HS-27A (cell line): ENCODE data around the gene MSX1.

Experiments
- DNase-seq: peaks from one replicate; pipeline ENCODE4 v3.0.0-alpha.2; 2012; ENCODE audit warnings: low read depth, missing footprints

Gene MSX1

DNA sequence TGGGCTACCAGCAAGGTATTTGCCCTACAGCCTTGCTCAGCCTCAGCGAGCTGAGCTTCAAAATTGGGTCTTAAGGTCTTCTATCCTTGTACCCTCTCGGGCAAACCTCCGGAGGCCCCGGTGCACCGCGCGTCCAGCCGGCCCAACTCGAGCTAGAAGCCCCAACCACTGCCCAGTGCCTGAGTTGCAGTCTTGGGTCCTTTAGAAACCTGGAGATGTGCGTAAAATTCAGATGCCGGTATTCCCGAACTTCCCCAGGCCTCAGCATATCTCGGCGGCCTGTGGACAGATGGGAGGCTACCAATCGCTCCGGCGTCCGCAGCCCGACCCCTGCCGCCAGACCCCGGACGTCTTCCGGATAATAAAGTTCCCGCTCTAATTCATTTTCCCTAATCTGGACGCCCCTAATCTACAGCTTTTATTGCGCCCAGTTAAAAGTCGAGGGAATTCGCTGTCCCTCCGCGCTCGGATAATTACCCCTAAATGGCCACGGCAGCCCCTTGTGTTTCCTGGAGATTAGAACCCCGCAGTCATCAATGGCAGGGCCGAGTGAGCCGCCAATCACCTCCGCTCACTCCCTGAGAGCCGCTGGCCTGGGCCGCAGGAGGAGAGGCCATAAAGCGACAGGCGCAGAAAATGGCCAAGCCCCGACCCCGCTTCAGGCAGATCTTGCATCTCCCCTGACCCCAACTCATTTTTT, 1.5 kb upstream of the MSX1 start:
- DNase-seq, result no peak

DNA sequence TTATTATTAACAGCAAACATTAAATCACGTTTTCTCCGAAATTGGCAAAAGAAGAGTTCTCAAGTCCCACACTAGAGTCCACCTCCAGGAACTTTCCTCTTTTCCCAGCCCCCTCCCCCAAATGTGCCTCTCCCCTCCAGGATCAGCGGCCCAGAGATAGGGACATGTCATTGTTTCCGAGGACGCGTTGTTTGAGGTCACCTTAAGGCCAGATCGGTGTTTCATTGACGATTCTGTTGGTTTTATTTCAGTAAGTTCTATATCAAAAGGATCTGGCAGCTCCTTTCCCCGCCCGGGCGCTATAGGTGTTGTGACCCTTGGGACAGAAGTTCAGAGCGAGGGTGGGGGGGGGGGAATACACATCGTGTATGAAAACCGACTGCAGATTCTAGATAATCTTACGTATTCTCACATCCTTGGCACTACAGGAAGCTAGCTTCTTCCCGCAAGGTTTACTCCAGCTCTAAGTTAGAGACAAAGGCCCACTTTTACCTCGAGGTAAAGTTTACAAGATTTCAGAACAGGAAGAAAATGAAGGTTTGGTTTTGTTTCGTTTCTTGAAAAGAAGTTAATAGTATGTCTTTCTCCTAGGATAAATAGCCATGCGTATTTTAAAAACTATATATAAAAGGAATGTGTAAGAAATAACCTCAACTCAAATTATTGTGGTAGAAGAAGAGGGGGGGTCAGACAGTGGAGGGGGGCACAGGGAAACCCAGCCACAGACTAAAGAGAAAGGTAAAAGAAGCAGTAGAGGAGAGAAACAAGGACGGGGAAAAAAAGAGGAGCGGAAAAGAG, 739 bp upstream of the MSX1 start:
- DNase-seq, result no peak

DNA sequence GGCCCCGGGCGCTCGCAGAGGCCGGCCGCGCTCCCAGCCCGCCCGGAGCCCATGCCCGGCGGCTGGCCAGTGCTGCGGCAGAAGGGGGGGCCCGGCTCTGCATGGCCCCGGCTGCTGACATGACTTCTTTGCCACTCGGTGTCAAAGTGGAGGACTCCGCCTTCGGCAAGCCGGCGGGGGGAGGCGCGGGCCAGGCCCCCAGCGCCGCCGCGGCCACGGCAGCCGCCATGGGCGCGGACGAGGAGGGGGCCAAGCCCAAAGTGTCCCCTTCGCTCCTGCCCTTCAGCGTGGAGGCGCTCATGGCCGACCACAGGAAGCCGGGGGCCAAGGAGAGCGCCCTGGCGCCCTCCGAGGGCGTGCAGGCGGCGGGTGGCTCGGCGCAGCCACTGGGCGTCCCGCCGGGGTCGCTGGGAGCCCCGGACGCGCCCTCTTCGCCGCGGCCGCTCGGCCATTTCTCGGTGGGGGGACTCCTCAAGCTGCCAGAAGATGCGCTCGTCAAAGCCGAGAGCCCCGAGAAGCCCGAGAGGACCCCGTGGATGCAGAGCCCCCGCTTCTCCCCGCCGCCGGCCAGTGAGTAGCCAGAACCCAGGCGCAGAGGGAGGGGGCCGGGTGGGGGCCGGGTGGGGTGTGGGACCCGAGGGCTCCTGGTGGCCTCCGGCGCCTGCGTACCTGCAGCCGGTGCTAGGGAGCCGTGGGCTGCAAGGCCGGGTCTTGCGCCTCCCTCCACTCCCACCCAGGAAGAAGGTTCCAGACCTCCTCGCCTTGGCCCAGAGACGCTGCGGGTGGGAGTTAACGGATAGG, 534 bp downstream of the MSX1 start:
- DNase-seq, result no peak

- no peak for DNase-seq
Measured at GRCh38 chr4:4860600-4861389, 1.3 kb downstream of the MSX1 start.

GRCh38 chr4:4861390-4862018, 2.0 kb downstream of the MSX1 start:
- DNase-seq, result no peak

- no peak for DNase-seq
Measured at GRCh38 chr4:4862071-4862551, 2.6 kb downstream of the MSX1 start.

- DNase-seq, result no peak
Measured at GRCh38 chr4:4862665-4863482, 3.4 kb downstream of the MSX1 start.

GRCh38 chr4:4864443-4864939, 5.0 kb downstream of the MSX1 start:
- no peak for DNase-seq

- no peak for DNase-seq
Measured at GRCh38 chr4:4864940-4865704, 5.7 kb downstream of the MSX1 start.

- DNase-seq, result no peak
Measured at GRCh38 chr4:4865705-4866123, 6.2 kb downstream of the MSX1 start.

DNA sequence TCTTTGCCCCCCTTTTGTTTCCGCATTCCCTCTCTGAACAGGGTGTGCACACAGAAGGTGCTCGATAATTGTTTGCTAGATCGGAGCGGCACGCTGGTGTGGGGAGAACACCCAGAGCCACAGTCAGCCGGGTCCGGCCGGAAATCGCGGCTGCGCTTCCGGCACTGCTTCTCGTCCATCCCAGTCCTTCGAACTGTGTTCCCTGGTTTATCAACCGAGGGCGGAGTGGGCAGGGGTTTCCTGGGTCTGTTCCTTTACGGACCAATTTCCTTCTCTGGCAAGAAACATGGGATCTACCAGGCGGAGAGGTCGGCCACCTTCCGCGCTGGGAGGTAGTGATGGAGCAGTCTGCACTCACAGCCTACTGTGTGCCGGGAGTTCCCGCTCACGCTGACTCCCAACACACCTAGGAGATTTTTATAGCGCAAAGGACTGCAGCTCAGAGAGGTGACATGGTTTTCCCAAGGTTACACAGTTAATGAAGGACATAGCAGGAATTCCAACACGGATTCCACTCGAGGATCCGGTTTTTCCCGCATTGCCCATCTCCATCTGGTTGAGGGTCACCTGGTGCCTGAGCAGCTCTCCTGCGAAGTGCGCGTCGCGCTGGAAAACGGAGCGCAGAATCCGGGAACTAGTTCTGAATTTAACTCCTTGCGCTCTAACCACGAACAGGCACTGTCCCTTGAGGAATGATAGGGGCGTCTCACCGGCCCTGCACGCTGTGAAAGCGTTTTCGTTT, 6.8 kb downstream of the MSX1 start:
- DNase-seq, result no peak

DNA sequence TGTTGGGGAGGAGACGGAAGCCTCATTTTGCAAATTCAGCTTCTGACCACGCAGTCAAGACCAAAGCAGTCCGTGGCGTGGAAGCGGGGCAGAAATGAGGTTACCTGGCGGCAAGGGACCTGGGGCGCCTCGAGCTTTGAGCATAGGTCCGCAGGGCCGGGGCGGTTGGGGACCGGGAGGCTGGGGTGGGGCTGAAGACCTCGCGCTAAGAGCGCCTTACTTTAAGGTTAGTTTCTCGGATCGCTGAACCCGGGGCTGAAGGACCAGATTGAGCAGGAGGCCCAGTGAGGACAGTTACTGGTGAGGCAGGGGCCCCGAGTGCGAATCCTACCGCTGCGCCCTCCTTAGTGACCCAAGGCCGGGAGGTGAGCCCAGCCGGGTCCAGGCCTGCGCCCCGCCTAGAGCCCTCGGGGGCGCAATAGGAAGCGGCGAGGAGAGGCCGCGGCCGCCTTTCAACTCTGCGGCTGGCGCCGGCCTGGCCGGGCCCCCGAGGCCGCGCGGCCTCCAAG, 7.5 kb downstream of the MSX1 start:
- no peak for DNase-seq

DNA sequence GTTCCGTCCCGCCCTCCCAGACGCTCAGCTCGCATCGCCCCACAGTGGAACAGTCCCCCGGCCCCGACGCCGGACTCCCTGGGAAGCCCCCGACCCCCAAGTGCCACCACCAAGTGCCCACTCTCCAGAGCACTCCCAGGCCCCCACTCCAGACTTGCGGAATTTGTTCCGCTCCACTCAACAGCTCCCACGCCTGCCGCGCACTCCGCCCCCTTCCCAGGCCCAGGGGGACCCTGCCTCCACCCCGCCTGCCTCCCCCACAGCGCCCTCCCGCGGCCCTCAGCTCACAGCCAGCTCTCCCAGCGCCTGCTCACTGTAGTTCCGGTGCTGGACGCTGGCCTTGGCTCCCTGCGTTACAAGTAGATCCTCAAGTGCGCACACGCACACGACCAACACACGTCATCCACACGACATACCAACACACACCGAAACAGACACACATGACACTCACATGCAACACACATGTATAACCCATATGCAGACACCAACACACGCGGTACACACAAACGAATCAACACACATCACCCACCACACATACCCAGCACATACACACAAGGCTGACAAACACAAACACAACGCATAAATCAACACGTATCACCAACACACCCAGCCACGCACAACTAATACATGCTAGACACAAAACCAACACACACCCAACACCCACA, 8.0 kb downstream of the MSX1 start:
- no peak for DNase-seq

DNA sequence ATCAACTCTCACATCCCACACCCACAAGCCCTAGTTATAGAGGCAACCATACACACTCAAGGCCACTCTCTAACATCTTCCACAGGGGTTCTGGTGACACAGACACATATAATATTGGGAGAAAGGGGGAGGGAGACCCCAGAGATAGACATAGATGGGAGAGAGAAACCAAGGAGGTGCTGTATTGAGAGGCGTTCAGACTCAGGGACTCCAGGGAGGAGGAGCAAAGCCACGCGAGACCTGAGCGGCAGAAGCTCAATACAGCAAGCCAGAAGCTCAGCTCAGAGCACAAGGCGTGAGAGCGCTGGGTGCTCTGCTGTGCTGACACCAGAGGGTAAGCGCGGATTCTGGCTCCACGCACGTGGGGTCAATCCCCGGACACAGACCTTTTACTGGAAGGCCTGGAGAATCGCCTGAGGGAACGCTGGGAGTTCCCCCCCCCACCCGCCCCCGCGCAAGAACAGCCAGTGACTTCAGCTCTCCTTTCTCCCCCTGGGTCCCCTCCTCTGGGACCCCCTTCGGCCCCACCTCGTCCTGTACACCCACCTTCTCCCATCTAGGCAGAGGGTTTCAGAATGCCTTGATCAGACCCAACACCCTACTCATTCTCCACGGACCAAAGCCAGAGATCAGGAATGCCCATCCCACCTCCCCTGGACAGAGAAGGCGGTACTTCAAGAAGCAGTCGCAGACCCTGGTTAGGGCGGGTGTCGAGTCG, 8.7 kb downstream of the MSX1 start:
- DNase-seq, result no peak

DNA sequence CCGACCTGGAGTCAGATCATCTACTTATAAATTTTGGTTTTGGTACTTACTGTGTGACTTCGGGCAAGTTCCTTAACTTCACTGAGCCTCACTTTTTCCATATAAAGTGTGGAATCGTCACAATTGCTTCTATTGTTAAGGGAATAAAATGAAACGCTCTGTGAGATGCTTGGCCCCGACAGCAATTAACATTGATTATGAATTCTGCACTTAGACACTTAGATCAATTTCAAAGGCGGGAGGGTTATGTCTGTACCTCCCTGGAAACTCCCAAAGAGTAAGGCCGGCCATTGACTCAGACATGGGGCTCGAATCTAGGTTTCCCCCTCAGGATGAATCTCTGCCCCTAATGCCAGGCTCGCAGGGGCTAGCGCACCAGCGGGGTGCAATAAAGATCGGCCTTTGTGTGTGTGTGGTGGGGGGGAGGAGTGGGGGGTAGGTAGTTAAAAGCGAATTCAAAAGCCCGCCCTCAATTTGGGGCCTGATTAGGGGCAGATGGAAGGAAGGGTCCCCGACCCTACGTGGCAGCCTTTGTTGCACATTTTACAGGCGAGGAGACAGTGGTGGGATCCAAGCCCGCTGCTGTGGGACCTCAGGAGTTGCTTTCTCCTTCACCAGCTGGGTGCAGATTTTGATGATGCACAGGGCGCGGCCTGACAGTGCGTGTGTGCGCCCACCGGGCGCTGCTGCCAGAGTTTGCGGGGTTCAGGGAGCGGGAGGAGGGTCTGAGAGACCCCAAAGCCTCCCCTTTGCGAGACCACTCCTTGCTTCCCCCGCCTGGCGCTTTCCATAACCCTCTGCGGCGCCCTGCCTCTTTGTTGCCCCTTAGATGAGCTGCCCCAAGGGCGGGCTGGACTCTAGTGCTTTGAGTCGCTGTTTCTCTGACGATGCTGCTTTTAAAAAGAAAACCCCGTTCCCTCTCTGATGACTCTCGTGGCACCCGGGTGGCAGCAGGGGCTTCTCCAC, 9.6 kb downstream of the MSX1 start:
- no peak for DNase-seq
